GM12872 (cell line): ENCODE measurements around the gene SDK1.

ENCODE experiments used
- CTCF ChIP-seq: IDR thresholded peaks from 3 replicates; pipeline ENCODE4 v1.5.1; 2011; ENCODE audit warnings: low read depth, mild to moderate bottlenecking, low read length, moderate library complexity; ENCODE audit not compliant: insufficient read depth

Gene SDK1

DNA sequence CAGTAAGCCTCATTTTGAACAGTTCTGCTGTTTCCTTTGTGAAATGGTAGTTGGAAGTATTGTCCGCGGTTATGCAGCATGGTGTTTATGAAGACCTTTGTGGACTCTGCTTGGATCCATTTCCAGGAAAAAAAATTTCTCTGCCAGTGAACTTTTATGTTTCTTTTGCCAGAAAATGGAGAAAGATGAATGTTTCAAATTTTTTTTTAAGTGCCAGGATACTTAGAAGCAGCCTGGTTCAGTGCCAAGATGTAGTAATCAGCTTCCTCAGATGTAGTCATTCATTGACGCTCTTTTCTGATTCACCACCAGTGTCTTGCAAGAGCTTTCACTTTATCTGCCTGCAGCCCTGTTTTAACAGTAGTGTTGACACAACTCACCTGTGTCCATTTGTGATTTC, 258.2 kb downstream of the SDK1 start:
- TF ChIP-seq CTCF: no peak

DNA sequence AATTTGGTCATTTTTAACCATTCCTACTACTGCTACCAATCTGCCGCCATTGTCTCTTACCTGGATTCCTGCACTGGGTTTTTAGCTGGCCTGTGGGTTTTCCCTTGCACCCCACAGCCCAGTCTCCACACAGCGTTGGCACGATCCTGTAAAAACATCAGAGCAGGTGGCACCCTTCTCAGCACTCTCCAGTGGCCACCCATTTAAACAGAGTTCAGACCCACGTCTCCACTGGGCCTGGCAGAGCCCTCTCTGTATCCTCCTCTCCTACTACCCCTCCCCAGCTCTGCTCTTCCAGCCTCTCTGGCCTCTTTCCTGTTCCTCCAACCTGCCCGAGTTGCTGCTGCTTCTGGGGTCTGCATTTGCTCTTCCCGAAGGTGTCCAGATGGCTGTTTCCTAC, 259.4 kb downstream of the SDK1 start:
- no peak for TF ChIP-seq CTCF

GRCh38 chr7:3561932-3562331, 260.9 kb downstream of the SDK1 start:
- TF ChIP-seq CTCF: no peak

GRCh38 chr7:3564231-3564630, 263.2 kb downstream of the SDK1 start:
- no peak for TF ChIP-seq CTCF

DNA sequence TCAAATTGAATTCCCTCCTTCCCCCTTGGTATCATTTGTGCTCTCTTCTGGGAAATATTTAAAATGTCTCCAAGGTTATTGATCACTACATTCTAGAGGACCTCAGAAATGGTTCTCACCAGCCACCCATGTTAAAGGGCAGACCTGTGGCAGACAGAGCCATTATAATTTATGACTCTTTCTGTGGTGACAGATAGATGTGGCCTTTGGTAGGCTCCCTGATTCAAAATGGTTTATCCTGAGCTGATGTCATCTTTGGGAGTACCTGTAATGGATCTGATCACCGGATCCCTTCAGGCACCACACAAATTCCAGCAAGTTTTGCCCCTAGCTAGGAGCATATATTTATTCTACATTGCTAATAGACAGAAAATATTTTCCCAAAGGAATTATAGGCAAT, 267.5 kb downstream of the SDK1 start:
- no peak for TF ChIP-seq CTCF

GRCh38 chr7:3569643-3570042, 268.6 kb downstream of the SDK1 start:
- no peak for TF ChIP-seq CTCF

DNA sequence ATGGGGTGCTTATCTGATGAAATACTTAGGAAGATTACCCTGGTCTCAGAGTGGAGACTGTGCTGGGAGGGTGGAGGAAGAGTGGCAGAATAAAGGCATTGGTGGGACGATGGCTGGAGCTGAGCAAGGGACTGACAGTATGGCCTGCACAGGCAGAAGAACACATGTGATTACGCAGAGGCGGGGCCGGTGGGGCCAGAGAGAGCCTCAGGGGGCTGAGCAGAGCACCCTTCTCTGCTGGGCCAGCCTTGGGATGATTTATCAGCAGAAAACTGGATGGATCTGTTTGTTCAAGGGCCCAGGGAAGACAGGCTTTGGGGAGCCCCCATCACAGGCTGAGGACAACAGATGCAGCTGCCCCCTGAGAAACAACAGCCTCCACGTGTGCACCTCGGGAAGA, 272.1 kb downstream of the SDK1 start:
- TF ChIP-seq CTCF: no peak

DNA sequence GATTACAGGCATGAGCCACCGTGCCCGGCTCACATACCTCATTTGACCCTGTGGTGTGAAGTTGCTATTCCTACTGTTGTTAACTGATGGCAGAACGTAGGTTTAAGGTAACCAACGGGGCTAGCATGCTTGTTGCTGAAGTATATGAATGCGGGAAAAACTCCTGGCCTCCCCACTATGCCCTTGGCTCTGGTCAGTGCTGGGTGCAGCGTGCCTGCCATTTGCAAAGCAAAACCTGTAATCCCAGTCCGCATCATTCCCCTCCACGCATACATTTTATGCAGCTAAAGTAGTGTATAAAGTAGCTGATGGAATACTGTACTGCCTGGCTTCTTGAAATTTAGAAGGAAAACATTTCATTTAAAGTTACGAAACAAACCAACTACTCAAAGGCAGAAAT, 273.3 kb downstream of the SDK1 start:
- TF ChIP-seq CTCF: no peak
